GM12878 (cell line): Measurements from ENCODE around the gene PLAGL2. TPM values are rescaled to one million over a fixed set of nuclear protein-coding genes. Genes with fewer than 3 reads are reported as not detected.

ENCODE experiments used
- ATAC-seq: fragments of 200-7000 bp; cut with Tn5 transposase; 3 replicates; pipeline ENCODE4 v1.9.1; 2020; ENCODE audit warnings: mild to moderate bottlenecking, moderate library complexity
- BruUV-seq: library from RNA; stranded (reverse); fragments of 400-500 nt; replicated peaks from 2 replicates; lab custom pipeline; 2021; lab: Mats Ljungman, UMichigan
- CTCF ChIA-PET: fragments of 300-600 bp; sonication (Branson Sonifier 250); formaldehyde crosslinking; extraction: SDS; loops from one replicate; lab custom pipeline; 2021; ENCODE audit warnings: inconsistent platforms; lab: Yijun Ruan, JAX
- POLR2A ChIA-PET: fragments of 350-600 bp; formaldehyde crosslinking; extraction: SDS; loops from one replicate; lab custom pipeline; 2021; ENCODE audit warnings: inconsistent platforms; lab: Charles Lee
- RAD21 ChIA-PET: fragments of 300-600 bp; sonication (Branson Sonifier 250); formaldehyde crosslinking; loops from one replicate; lab custom pipeline; 2023; ENCODE audit warnings: antibody characterized with exemption; ENCODE audit not compliant: unreplicated experiment; lab: Charles Lee
- SMC1A ChIA-PET: fragments of 300-600 bp; sonication (Branson Sonifier 250); formaldehyde crosslinking; loops from one replicate; lab custom pipeline; 2023; ENCODE audit not compliant: unreplicated experiment, uncharacterized antibody; lab: Charles Lee
- DNase-seq: peaks from one replicate; pipeline ENCODE4 v3.0.0-alpha.2; 2011; ENCODE audit warnings: low read depth, low spot score
- FAIRE-seq: peaks from 3 replicates; lab custom pipeline; 2011; peaks lifted over from hg19 to GRCh38; lab: Jason Lieb, UNC
- H2AFZ ChIP-seq: 2 replicates; pipeline ENCODE4 v1.6.0; 2011; ENCODE audit warnings: low read depth, low read length, control low read depth; ENCODE audit not compliant: control insufficient read depth
- H3K27ac ChIP-seq: 2 replicates; pipeline ENCODE4 v1.5.1; 2011; ENCODE audit warnings: control low read depth; ENCODE audit not compliant: control insufficient read depth, insufficient read depth
- H3K27me3 ChIP-seq, 2 experiments: replicated peaks in 1 of 2; 2 replicates each; pipeline versions ENCODE4 v1.6.0 to v1.6.1; 2011; ENCODE audit warnings: low read length in 1 of 2; ENCODE audit not compliant: control insufficient read depth in 2 of 2, insufficient read depth in 2 of 2
- H3K36me3 ChIP-seq, 2 experiments: 2 replicates each; pipeline ENCODE4 v1.5.1; 2011; ENCODE audit warnings: low read length in 1 of 2; ENCODE audit not compliant: control insufficient read depth in 2 of 2, insufficient read depth in 2 of 2
- H3K4me1 ChIP-seq: 2 replicates; pipeline ENCODE4 v1.6.1; 2011; ENCODE audit warnings: mild to moderate bottlenecking, low read length, moderate library complexity, mixed read lengths; ENCODE audit not compliant: control insufficient read depth, insufficient read depth
- H3K4me2 ChIP-seq: 2 replicates; pipeline ENCODE4 v1.6.0; 2011; ENCODE audit warnings: control low read depth; ENCODE audit not compliant: control insufficient read depth, insufficient read depth
- H3K4me3 ChIP-seq: fragments of 200-600 bp; sonication (generic); 2 replicates; pipeline ENCODE4 v1.5.1; 2016
- H3K79me2 ChIP-seq: 2 replicates; pipeline ENCODE4 v1.6.0; 2011; ENCODE audit warnings: low read length; ENCODE audit not compliant: control insufficient read depth, insufficient read depth
- H3K9ac ChIP-seq: 2 replicates; pipeline ENCODE4 v1.8.0; 2011; ENCODE audit warnings: low read length, control low read depth, mixed read lengths; ENCODE audit not compliant: control insufficient read depth, insufficient read depth
- H3K9me3 ChIP-seq: replicated peaks from 3 replicates; pipeline ENCODE4 v1.5.1; 2011; ENCODE audit warnings: mild to moderate bottlenecking, low read length; ENCODE audit not compliant: control insufficient read depth, insufficient read depth
- H4K20me1 ChIP-seq: 2 replicates; pipeline ENCODE4 v1.6.0; 2011; ENCODE audit not compliant: control insufficient read depth, insufficient read depth
- SIX5 ChIP-seq: IDR thresholded peaks from 2 replicates; pipeline ENCODE4 v1.6.1; 2011; ENCODE audit warnings: mild to moderate bottlenecking, low read depth, low read length, moderate library complexity; ENCODE audit not compliant: severe bottlenecking
- WGBS: methylation state at CpG from one replicate; pipeline ENCODE4 v1.1.6; 2016; ENCODE audit warnings: low lambda C conversion rate; ENCODE audit not compliant: insufficient replicate concordance, insufficient coverage; ENCODE audit errors: missing lambda C conversion rate; 5-methylcytosine and 5-hydroxymethylcytosine counted together
- in situ Hi-C: fragments of 300-500 bp; cut with MboI; formaldehyde crosslinking; loops from 9 replicates; pipeline ENCODE4 v1.14.3; 2018; ENCODE audit warnings: mixed read lengths
- intact Hi-C: fragments of 100-400 bp; cut with micrococcal nuclease; formaldehyde crosslinking; loops from one replicate; pipeline ENCODE4 v1.14.2; 2022; ENCODE audit not compliant: unreplicated experiment
- polyA plus RNA-seq, 11 experiments: library from polyadenylated mRNA; depleted of rRNA in 4 of 11; unstranded in 6 of 11; stranded (reverse) in 5 of 11; fragments of >200 nt; fragmentation: Nextera tagmentation in 4 of 11; fragmentation: Illumina TruSeq in 1 of 11; extraction: Ambion mirVana in 4 of 11; extraction: Trizol in 1 of 11; gene quantifications; 1 replicate in 1 of 11; 2 replicates in 10 of 11; pipeline versions ENCODE4 v1.2.1 to v1.2.3, GENCODE V29; 2011 to 2016; ENCODE audit warnings: inconsistent platforms in 2 of 11, missing spikeins in 2 of 11, low read depth in 1 of 11
- total RNA-seq, 4 experiments: library from RNA; depleted of rRNA in 3 of 4; stranded (reverse); fragments of >200 nt in 3 of 4; fragmentation: Illumina TruSeq in 1 of 4; extraction: Trizol in 1 of 4; gene quantifications; 2 replicates each; pipeline versions ENCODE4 v1.2.1 to v1.2.3, GENCODE V29; 2013 to 2021
- TF ChIP-seq, protein P1 (sequence below): fragments of 450-650 bp; IDR thresholded peaks from 2 replicates; pipeline ENCODE4 v1.6.1; 2017; ENCODE audit warnings: mild to moderate bottlenecking, moderate library complexity

PLAGL2 gene
- total and polyA plus RNA-seq, 10 of the 15 experiments (the other 5 are each of a cell fraction or from before 2014, with no cell fraction given): 4.4 to 32.3 (median 13.3) TPM

DNA sequence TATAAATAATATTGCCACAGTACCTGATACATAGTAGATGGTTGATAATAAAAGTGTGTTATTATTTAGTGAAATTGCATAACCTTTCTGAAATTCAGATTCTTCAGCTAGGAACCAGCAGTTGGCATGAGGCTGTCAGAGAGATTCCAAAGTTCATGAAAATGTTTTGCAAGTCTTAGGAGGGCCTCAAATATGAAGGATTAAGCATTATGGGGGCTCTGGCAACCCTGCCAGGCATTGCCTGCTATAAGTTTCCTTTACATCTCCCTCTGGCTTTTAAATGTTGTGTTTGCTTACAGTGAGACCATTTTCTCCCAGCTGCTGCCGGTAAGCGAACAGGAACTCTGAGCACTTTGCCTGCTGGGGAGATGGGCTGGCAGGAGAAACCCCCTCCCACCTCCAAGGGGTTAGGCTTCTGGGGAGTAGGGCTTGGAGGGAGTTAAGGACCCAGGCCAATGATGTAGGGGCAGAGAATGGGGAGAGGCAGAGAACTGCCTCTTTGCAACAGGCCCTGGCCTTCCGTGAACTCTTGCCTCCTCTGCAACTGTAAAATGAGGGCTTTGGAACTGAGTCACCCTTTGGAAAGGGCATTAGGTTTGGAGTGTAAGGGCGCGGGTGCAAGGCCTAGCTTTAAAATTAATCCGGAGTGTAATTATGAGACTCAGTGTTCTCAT, 36.7 kb upstream of the PLAGL2 start:
- BruUV-seq: no TSS peak
- no peak for ATAC-seq
- RAD21 ChIA-PET: no interaction called here
- intact Hi-C loops: no loop called here
- no peak overlapping the region for H3K4me2 ChIP-seq
- SMC1A ChIA-PET: interaction anchor here (1.5 to 3.7 kb wide), 2 partner anchors 12 to 41 kb away, joined by 4 to 8 read pairs; no protein-coding TSS in a partner anchor
- no peak overlapping the region for H3K9ac ChIP-seq
- FAIRE-seq: no peak
- DNase-seq: no peak
- no peaks in the 10 kb centered on the region for H3K27me3 ChIP-seq
- H3K9me3 ChIP-seq: no peaks in the 10 kb centered on the region
- H3K4me1 ChIP-seq: peaks cover 13% of the 10 kb centered on the region
- CTCF ChIA-PET: interaction anchor here (0.6 kb wide), 1 partner anchor 115 kb away, joined by 4 read pairs; no protein-coding TSS in a partner anchor
- in situ Hi-C loops: no loop called here
- no peak overlapping the region for H3K4me3 ChIP-seq
- POLR2A ChIA-PET: interaction anchor here (0.5 to 0.6 kb wide), 2 partner anchors 107 to 632 kb away, joined by 5 read pairs; no protein-coding TSS in a partner anchor
- no peaks in the 10 kb centered on the region for H3K36me3 ChIP-seq
- no peaks in the 10 kb centered on the region for H3K79me2 ChIP-seq
- H4K20me1 ChIP-seq: no peaks in the 10 kb centered on the region
- 96% methylated on average over 6 of the region's 6 CpGs for WGBS
- H3K27ac ChIP-seq: no peak overlapping the region
- H2AFZ ChIP-seq: no peak overlapping the region
- TF ChIP-seq, protein P1, sequence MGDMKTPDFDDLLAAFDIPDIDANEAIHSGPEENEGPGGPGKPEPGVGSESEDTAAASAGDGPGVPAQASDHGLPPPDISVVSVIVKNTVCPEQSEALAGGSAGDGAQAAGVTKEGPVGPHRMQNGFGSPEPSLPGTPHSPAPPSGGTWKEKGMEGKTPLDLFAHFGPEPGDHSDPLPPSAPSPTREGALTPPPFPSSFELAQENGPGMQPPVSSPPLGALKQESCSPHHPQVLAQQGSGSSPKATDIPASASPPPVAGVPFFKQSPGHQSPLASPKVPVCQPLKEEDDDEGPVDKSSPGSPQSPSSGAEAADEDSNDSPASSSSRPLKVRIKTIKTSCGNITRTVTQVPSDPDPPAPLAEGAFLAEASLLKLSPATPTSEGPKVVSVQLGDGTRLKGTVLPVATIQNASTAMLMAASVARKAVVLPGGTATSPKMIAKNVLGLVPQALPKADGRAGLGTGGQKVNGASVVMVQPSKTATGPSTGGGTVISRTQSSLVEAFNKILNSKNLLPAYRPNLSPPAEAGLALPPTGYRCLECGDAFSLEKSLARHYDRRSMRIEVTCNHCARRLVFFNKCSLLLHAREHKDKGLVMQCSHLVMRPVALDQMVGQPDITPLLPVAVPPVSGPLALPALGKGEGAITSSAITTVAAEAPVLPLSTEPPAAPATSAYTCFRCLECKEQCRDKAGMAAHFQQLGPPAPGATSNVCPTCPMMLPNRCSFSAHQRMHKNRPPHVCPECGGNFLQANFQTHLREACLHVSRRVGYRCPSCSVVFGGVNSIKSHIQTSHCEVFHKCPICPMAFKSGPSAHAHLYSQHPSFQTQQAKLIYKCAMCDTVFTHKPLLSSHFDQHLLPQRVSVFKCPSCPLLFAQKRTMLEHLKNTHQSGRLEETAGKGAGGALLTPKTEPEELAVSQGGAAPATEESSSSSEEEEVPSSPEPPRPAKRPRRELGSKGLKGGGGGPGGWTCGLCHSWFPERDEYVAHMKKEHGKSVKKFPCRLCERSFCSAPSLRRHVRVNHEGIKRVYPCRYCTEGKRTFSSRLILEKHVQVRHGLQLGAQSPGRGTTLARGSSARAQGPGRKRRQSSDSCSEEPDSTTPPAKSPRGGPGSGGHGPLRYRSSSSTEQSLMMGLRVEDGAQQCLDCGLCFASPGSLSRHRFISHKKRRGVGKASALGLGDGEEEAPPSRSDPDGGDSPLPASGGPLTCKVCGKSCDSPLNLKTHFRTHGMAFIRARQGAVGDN: no peak
- no peak for TF ChIP-seq SIX5
